Upper lobe of left lung (tissue), 4 donors: ENCODE measurements around the gene RPS6KA6.

Experiments used
- CTCF ChIP-seq, 6 experiments: fragments of 450-650 bp in 4 of 6; fragments of 200-600 bp in 2 of 6; sonication (generic) in 2 of 6; IDR thresholded peaks; one replicate each; pipeline ENCODE4 v1.5.1; 2016 to 2019; ENCODE audit warnings: antibody characterized with exemption in 6 of 6
- EP300 ChIP-seq, 4 donors: sonication (generic); formaldehyde crosslinking; IDR thresholded peaks; one replicate each; pipeline ENCODE4 v1.5.1; 2017; ENCODE audit warnings: antibody characterized with exemption in 4 of 4, control low read depth in 2 of 4
- POLR2A ChIP-seq, 4 donors: fragments of 450-650 bp; IDR thresholded peaks; one replicate each; pipeline ENCODE4 v1.5.1; 2016 to 2017; ENCODE audit warnings: antibody characterized with exemption in 4 of 4, mild to moderate bottlenecking in 2 of 4
- POLR2AphosphoS5 ChIP-seq, 2 donors: sonication (generic); formaldehyde crosslinking; IDR thresholded peaks; one replicate each; pipeline ENCODE4 v1.5.1; 2017; ENCODE audit warnings: antibody characterized with exemption in 2 of 2

GRCh38 chrX:84188320-84188834, 378 bp upstream of the RPS6KA6 start:
- TF ChIP-seq EP300 (IDR thresholded peaks at IDR 0.05) (no peak), CTCF (IDR thresholded peaks at IDR 0.05) (no peak), POLR2AphosphoS5 (IDR thresholded peaks at IDR 0.05) (no peak), POLR2A (IDR thresholded peaks at IDR 0.05) (no peak)
